GM18505 (cell line): ENCODE data around the gene DPYSL4.

Experiments used
- ATAC-seq: cut with Tn5 transposase; IDR thresholded peaks from one replicate; pipeline ENCODE4 v1.9.1; 2021; ENCODE audit not compliant: unreplicated experiment
- POLR2A ChIP-seq: IDR thresholded peaks from 4 replicates; pipeline ENCODE4 v1.6.1; 2011; ENCODE audit warnings: borderline replicate concordance; ENCODE audit not compliant: insufficient read depth, insufficient read length; ENCODE audit errors: extremely low read depth

Gene DPYSL4

GRCh38 chr10:132238371-132239125 is 51.8 kb downstream of the DPYSL4 start:
- no peak for TF ChIP-seq POLR2A
- no peak for ATAC-seq

- no peak for TF ChIP-seq POLR2A
- ATAC-seq, result no peak
These were observed 52.6 kb downstream of the DPYSL4 start for GRCh38 chr10:132239126-132240031.

GRCh38 chr10:132240156-132240555 is 53.4 kb downstream of the DPYSL4 start:
- TF ChIP-seq POLR2A, result no peak
- ATAC-seq, result no peak

- ATAC-seq, result no peak
- no peak for TF ChIP-seq POLR2A
These were observed 53.8 kb downstream of the DPYSL4 start for GRCh38 chr10:132240581-132240980.

- no peak for ATAC-seq
- no peak for TF ChIP-seq POLR2A
These were observed 54.3 kb downstream of the DPYSL4 start for GRCh38 chr10:132241086-132241485.

- TF ChIP-seq POLR2A, result no peak
- no peak for ATAC-seq
These were observed 54.7 kb downstream of the DPYSL4 start for GRCh38 chr10:132241496-132241895.

GRCh38 chr10:132242103-132242840 is 55.5 kb downstream of the DPYSL4 start:
- ATAC-seq, result no peak
- TF ChIP-seq POLR2A, result no peak

GRCh38 chr10:132243141-132243540 is 56.4 kb downstream of the DPYSL4 start:
- no peak for ATAC-seq
- TF ChIP-seq POLR2A, result no peak

- TF ChIP-seq POLR2A, result no peak
- no peak for ATAC-seq
These were observed 56.9 kb downstream of the DPYSL4 start for GRCh38 chr10:132243626-132244025.

GRCh38 chr10:132245056-132245455 is 58.3 kb downstream of the DPYSL4 start:
- ATAC-seq, result no peak
- TF ChIP-seq POLR2A, result no peak

- no peak for TF ChIP-seq POLR2A
- ATAC-seq, result no peak
These were observed 59.5 kb downstream of the DPYSL4 start for GRCh38 chr10:132246296-132246695.

GRCh38 chr10:132247943-132248342 is 61.2 kb downstream of the DPYSL4 start:
- ATAC-seq, result no peak

More at GRCh38 chr10:132247943-132248342, 61.2 kb downstream of the DPYSL4 start:
- no peak for TF ChIP-seq POLR2A
